OCI-LY3 (cell line): ENCODE results near the gene MYBL2.
A peak's percentile ranks its signal among the peaks of the same experiment; 100 is the strongest.

Source experiments
- H2AFZ ChIP-seq: fragments of 200-600, 300-600 bp; shearing (Covaris generic); 2 replicates; pipeline ENCODE4 v1.6.0; 2014; ENCODE audit warnings: antibody characterized with exemption, low read depth, low read length
- H3K27ac ChIP-seq: fragments of 200-600, 300-600 bp; sonication (generic); 2 replicates; pipeline ENCODE4 v1.5.1; 2014; ENCODE audit warnings: mild to moderate bottlenecking, low read length, moderate library complexity, mixed read lengths
- H3K27me3 ChIP-seq: fragments of 200-600, 300-600 bp; sonication (generic); 2 replicates; pipeline ENCODE4 v1.6.1; 2014; ENCODE audit warnings: low read depth, low read length, mixed read lengths
- H3K36me3 ChIP-seq: fragments of 200-600, 300-600 bp; sonication (generic); replicated peaks from 2 replicates; pipeline ENCODE3; 2014; ENCODE audit warnings: low read depth, low read length, mixed read lengths
- H3K4me1 ChIP-seq: fragments of 300-600, 200-600 bp; sonication (generic); 2 replicates; pipeline ENCODE4 v1.6.1; 2014; ENCODE audit warnings: low read length, mixed read lengths
- H3K4me2 ChIP-seq: fragments of 200-600, 300-600 bp; sonication (generic); 2 replicates; pipeline ENCODE4 v1.6.1; 2014; ENCODE audit warnings: low read length, mixed read lengths
- H3K4me3 ChIP-seq: fragments of 300-600, 200-600 bp; sonication (generic); 2 replicates; pipeline ENCODE4 v1.5.1; 2014; ENCODE audit warnings: antibody characterized with exemption, mild to moderate bottlenecking, low read length, moderate library complexity
- H3K79me2 ChIP-seq: fragments of 300-600, 200-600 bp; shearing (Covaris generic); 2 replicates; pipeline ENCODE4 v1.6.1; 2014; ENCODE audit warnings: mild to moderate bottlenecking, low read length, mixed read lengths
- H3K9ac ChIP-seq: fragments of 300-600, 200-600 bp; shearing (Covaris generic); 2 replicates; pipeline ENCODE4 v1.6.0; 2014; ENCODE audit warnings: mild to moderate bottlenecking, low read length, moderate library complexity
- H3K9me3 ChIP-seq: fragments of 200-600, 300-600 bp; shearing (Covaris generic); 2 replicates; pipeline ENCODE4 v1.6.1; 2014; ENCODE audit warnings: low read length, mixed read lengths; ENCODE audit not compliant: insufficient read depth
- H4K20me1 ChIP-seq: fragments of 200-600, 300-600 bp; sonication (generic); 2 replicates; pipeline ENCODE4 v1.6.1; 2016; ENCODE audit warnings: low read length, mixed read lengths; ENCODE audit not compliant: insufficient read depth
- EZH2phosphoT487 ChIP-seq: fragments of 200-600 bp; shearing (Covaris generic); IDR thresholded peaks from 2 replicates; pipeline ENCODE4 v1.6.1; 2018; ENCODE audit warnings: antibody characterized with exemption, mixed run types, low read depth
- TF ChIP-seq, protein P1 (sequence below): fragments of 200-600, 300-600 bp; sonication (generic); IDR thresholded peaks from 2 replicates; pipeline ENCODE4 v1.5.1; 2014; ENCODE audit warnings: antibody characterized with exemption, low read length, low read depth

MYBL2 gene

DNA sequence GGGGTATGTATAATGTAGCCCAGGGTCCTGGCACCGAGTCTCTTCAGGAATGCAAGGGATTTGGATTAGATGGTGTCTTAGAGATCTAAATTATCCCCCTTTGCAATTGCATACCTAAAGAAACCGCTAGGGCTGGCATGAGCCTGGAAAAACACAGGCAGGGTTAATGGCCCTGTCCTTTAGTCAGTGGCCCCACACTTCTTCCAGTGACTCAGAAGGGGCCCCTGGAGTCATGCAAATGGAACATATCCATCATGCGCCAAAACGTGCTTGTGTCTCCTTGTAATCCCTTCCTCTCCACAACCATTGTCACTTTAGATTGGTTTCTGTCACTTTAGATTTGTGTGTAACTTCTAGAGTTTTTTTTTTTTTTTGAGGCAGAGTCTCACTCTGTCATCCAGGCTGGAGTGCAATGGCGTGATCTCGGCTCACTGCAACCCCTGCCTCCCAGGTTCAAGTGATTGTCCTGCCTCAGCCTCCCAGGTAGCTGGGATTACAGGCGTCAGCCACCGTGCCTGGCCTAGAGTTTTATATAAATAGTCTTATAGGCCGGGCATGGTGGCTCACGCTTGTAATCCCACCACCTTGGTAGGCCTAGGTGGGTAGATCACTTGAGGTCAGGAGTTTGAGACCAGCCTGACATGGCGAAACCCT, 8.7 kb upstream of the MYBL2 start:
- Histone ChIP-seq H3K27ac (peak overlapping the region; percentile 71), H3K4me2 (peak overlapping the region; percentile 97), H3K4me3 (peak overlapping the region; percentile 84), H4K20me1 (no peaks in the 10 kb centered on the region), H3K36me3 (no peaks in the 10 kb centered on the region), H2AFZ (peak overlapping the region; percentile 93), H3K4me1 (peaks cover 23% of the 10 kb centered on the region), H3K79me2 (peaks cover 11% of the 10 kb centered on the region; the same call in 1 of the 2 replicates), H3K9ac (peak overlapping the region; percentile 91), H3K9me3 (no peaks in the 10 kb centered on the region), H3K27me3 (0 out of 2 replicates have a peak, but pooled peaks cover 1% of the 10 kb centered on the region)
- TF ChIP-seq EZH2phosphoT487: no peak
- TF ChIP-seq, protein P1, sequence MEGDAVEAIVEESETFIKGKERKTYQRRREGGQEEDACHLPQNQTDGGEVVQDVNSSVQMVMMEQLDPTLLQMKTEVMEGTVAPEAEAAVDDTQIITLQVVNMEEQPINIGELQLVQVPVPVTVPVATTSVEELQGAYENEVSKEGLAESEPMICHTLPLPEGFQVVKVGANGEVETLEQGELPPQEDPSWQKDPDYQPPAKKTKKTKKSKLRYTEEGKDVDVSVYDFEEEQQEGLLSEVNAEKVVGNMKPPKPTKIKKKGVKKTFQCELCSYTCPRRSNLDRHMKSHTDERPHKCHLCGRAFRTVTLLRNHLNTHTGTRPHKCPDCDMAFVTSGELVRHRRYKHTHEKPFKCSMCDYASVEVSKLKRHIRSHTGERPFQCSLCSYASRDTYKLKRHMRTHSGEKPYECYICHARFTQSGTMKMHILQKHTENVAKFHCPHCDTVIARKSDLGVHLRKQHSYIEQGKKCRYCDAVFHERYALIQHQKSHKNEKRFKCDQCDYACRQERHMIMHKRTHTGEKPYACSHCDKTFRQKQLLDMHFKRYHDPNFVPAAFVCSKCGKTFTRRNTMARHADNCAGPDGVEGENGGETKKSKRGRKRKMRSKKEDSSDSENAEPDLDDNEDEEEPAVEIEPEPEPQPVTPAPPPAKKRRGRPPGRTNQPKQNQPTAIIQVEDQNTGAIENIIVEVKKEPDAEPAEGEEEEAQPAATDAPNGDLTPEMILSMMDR: no peak

DNA sequence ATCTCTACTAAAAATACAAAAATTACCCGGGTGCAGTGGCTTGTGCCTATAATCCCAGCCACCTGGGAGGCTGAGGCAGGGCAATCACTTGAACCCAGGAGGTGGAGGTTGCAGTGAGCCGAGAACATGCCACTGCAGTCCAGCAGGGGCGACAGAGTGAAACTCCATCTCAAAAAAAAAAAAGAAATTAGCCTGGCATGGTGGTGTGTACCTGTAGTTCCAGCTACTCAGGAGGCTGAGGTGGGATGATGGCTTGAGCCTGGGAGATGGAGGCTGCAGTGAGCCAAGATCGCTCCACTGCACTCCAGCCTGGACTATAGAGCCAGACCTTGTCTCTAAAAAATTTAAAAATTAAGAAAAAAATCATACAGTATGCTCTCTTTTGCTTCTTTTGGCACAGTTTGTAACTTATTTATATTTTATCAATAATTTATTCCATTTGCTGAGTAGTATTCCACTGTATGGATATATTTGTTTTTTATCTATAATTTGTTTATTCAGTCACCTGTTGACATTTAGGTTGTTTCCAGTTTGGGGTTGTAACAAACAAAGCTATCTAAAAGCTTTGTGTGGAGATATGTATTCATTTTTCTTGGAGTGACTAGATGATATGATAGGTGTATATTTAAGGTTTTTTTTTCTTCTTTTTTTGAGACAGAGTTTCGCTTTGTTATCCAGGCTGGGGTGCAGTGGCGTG, 8.0 kb upstream of the MYBL2 start:
- Histone ChIP-seq H3K4me3 (peak overlapping the region; percentile 84), H4K20me1 (no peaks in the 10 kb centered on the region), H3K27ac (no peak overlapping the region), H3K27me3 (0 out of 2 replicates have a peak, but pooled peaks cover 4% of the 10 kb centered on the region), H3K36me3 (no peaks in the 10 kb centered on the region), H3K4me2 (peak overlapping the region; percentile 97), H3K9ac (no peak overlapping the region), H3K4me1 (peaks cover 28% of the 10 kb centered on the region), H2AFZ (no peak overlapping the region), H3K9me3 (no peaks in the 10 kb centered on the region), H3K79me2 (peaks cover 11% of the 10 kb centered on the region; the same call in 1 of the 2 replicates)
- TF ChIP-seq EZH2phosphoT487: no peak
- TF ChIP-seq, protein P1: no peak

DNA sequence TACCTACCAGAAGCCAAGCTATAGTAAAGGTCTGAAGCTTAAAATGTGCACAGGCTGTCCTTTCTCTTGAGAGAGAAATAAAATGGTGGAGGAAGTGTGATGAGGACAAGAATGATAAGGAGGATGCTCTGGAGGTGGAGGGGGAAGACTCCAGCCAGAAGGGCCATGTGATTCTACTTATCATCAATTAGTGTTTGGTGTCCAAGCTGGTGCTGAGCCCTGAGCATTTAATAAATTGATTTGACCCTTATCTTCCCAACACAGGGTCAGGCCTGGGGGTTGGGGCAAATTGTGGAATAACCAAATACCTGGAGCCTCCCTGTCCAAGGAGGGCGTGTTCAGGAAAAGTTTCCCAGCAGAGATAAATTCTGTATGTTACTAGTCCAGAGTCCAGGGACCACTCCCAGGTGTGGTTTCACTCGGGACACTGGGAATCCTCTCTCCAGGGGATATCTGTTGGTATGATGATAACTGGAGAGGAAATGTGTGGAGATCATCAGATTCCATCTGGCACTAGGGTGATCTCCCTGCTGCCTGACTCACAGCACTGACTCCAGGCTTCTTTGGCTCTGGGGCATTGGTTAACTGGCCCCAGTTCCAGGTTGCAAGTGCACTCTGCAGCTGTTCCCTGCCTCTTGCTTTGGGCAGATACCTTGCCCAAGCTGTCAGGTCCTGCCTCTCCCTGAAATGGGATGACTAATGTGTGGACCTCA, 3.8 kb upstream of the MYBL2 start:
- Histone ChIP-seq H3K36me3 (no peaks in the 10 kb centered on the region), H3K4me2 (peak overlapping the region; percentile 36), H2AFZ (no peak overlapping the region), H3K9ac (no peak overlapping the region), H3K9me3 (no peaks in the 10 kb centered on the region), H4K20me1 (peaks cover 3% of the 10 kb centered on the region; the same call in 1 of the 2 replicates), H3K27me3 (0 out of 2 replicates have a peak, but pooled peaks cover 4% of the 10 kb centered on the region), H3K4me3 (no peak overlapping the region), H3K4me1 (peaks cover 37% of the 10 kb centered on the region), H3K27ac (no peak overlapping the region), H3K79me2 (peaks cover 13% of the 10 kb centered on the region)
- TF ChIP-seq EZH2phosphoT487: no peak
- TF ChIP-seq, protein P1: no peak
